NB4 (cell line): ENCODE results near the gene DNAL1.

ENCODE experiments used
- CTCF ChIP-seq: IDR thresholded peaks from one replicate; pipeline ENCODE4 v1.5.1; 2012; ENCODE audit warnings: low read depth, low read length
- POLR2A ChIP-seq: IDR thresholded peaks from 2 replicates; pipeline ENCODE4 v1.6.1; 2011; ENCODE audit warnings: mild to moderate bottlenecking; ENCODE audit not compliant: insufficient read length; ENCODE audit errors: extremely low read depth

- no peak for TF ChIP-seq POLR2A
- TF ChIP-seq CTCF = no peak
Measured at GRCh38 chr14:73613046-73613383, 31.8 kb upstream of the DNAL1 start.
